ENCODE results near the gene DUSP2. TPM values are rescaled to one million over a fixed set of nuclear protein-coding genes. Genes with fewer than 3 reads are reported as not detected.

The DUSP2 gene
- total and polyA plus RNA-seq, 2 donors (not counting 1 experiment from before 2014, with no cell fraction given): 0.17 to 0.33 TPM

- no peak overlapping the region for H3K4me2 ChIP-seq (ENCODE audit: extremely low read depth, insufficient read depth, low read length)
- no peak for DNase-seq (ENCODE audit: low read depth in 2 of 2)
- peaks cover 6% of the 10 kb centered on the region for H3K27me3 ChIP-seq (ENCODE audit: control insufficient read depth, insufficient read depth, low read length)
- H4K20me1 ChIP-seq (ENCODE audit: control insufficient read depth, extremely low read depth, insufficient read depth, low read length): no peaks in the 10 kb centered on the region
- no peak overlapping the region for H3K27ac ChIP-seq (ENCODE audit: insufficient read depth, low read length)
- H3K4me1 ChIP-seq (ENCODE audit: control insufficient read depth, extremely low read depth, insufficient read depth, low read length): no peaks in the 10 kb centered on the region
- no peaks in the 10 kb centered on the region for H3K79me2 ChIP-seq (ENCODE audit: control insufficient read depth, insufficient read depth, low read length)
- no peak overlapping the region for H2AFZ ChIP-seq (ENCODE audit: low read length)
- no peak for TF ChIP-seq EZH2 (IDR thresholded peaks at IDR 0.05; ENCODE audit: low read length, missing control alignments)
- H3K4me3 ChIP-seq (replicated peaks in 1 of 4; ENCODE audit: control extremely low read depth in 1 of 4, insufficient read depth in 1 of 4, low read depth in 3 of 4, low read length in 4 of 4): no peak overlapping the region
- H3K36me3 ChIP-seq (ENCODE audit: control insufficient read depth, insufficient read depth, low read length): no peaks in the 10 kb centered on the region
- no peaks in the 10 kb centered on the region for H3K9me3 ChIP-seq (ENCODE audit: control insufficient read depth, insufficient read depth, low read depth, low read length)
- H3K9ac ChIP-seq (ENCODE audit: insufficient read depth, low read length): no peak overlapping the region
Measured at GRCh38 chr2:96104487-96104861, 40.8 kb downstream of the DUSP2 start.

- Histone ChIP-seq H3K9me3 (ENCODE audit: control insufficient read depth, insufficient read depth, low read depth, low read length) (no peaks in the 10 kb centered on the region), H2AFZ (ENCODE audit: low read length) (no peak overlapping the region), H3K4me3 (replicated peaks in 1 of 4; ENCODE audit: control extremely low read depth in 1 of 4, insufficient read depth in 1 of 4, low read depth in 3 of 4, low read length in 4 of 4) (no peak overlapping the region), H3K27ac (ENCODE audit: insufficient read depth, low read length) (no peak overlapping the region), H3K4me2 (ENCODE audit: extremely low read depth, insufficient read depth, low read length) (no peak overlapping the region), H3K4me1 (ENCODE audit: control insufficient read depth, extremely low read depth, insufficient read depth, low read length) (no peaks in the 10 kb centered on the region), H3K27me3 (ENCODE audit: control insufficient read depth, insufficient read depth, low read length) (peaks cover 3% of the 10 kb centered on the region), H3K9ac (ENCODE audit: insufficient read depth, low read length) (no peak overlapping the region), H3K36me3 (ENCODE audit: control insufficient read depth, insufficient read depth, low read length) (no peaks in the 10 kb centered on the region), H3K79me2 (ENCODE audit: control insufficient read depth, insufficient read depth, low read length) (no peaks in the 10 kb centered on the region), H4K20me1 (ENCODE audit: control insufficient read depth, extremely low read depth, insufficient read depth, low read length) (no peaks in the 10 kb centered on the region)
- no peak for TF ChIP-seq CTCF (conservative IDR thresholded peaks at IDR 0.05 in 1 of 2, IDR thresholded peaks at IDR 0.05 in 1 of 2; ENCODE audit: low read depth in 1 of 2, low read length in 2 of 2)
- TF ChIP-seq EZH2 (IDR thresholded peaks at IDR 0.05; ENCODE audit: low read length, missing control alignments): no peak
- DNase-seq (ENCODE audit: low read depth in 2 of 2): no peak
Measured at GRCh38 chr2:96103761-96104486, 41.3 kb downstream of the DUSP2 start.

GRCh38 chr2:96103187-96103601, 42.0 kb downstream of the DUSP2 start:
- no peaks in the 10 kb centered on the region for H3K79me2 ChIP-seq (ENCODE audit: control insufficient read depth, insufficient read depth, low read length)
- no peak for DNase-seq (ENCODE audit: low read depth in 2 of 2)
- peaks cover 5% of the 10 kb centered on the region for H3K27me3 ChIP-seq (ENCODE audit: control insufficient read depth, insufficient read depth, low read length)
- H3K4me3 ChIP-seq (replicated peaks in 1 of 4; ENCODE audit: control extremely low read depth in 1 of 4, insufficient read depth in 1 of 4, low read depth in 3 of 4, low read length in 4 of 4): no peak overlapping the region
- H3K36me3 ChIP-seq (ENCODE audit: control insufficient read depth, insufficient read depth, low read length): no peaks in the 10 kb centered on the region
- no peak overlapping the region for H3K9ac ChIP-seq (ENCODE audit: insufficient read depth, low read length)
- TF ChIP-seq EZH2 (IDR thresholded peaks at IDR 0.05; ENCODE audit: low read length, missing control alignments) (no peak), CTCF (conservative IDR thresholded peaks at IDR 0.05 in 1 of 2, IDR thresholded peaks at IDR 0.05 in 1 of 2; ENCODE audit: low read depth in 1 of 2, low read length in 2 of 2) (no peak)
- no peak overlapping the region for H3K27ac ChIP-seq (ENCODE audit: insufficient read depth, low read length)
- H3K4me1 ChIP-seq (ENCODE audit: control insufficient read depth, extremely low read depth, insufficient read depth, low read length): no peaks in the 10 kb centered on the region
- H2AFZ ChIP-seq (ENCODE audit: low read length): no peak overlapping the region
- H4K20me1 ChIP-seq (ENCODE audit: control insufficient read depth, extremely low read depth, insufficient read depth, low read length): no peaks in the 10 kb centered on the region
- no peak overlapping the region for H3K4me2 ChIP-seq (ENCODE audit: extremely low read depth, insufficient read depth, low read length)
- H3K9me3 ChIP-seq (ENCODE audit: control insufficient read depth, insufficient read depth, low read depth, low read length): no peaks in the 10 kb centered on the region

All from fibroblast of lung (primary cell).